GM19240 (cell line): ENCODE results near the gene GYS2.
"Not testable (repeated sequence)": the region's sequence is repeated elsewhere in the genome, so short reads cannot be mapped to it uniquely, and the experiment has no call there.

ENCODE experiments used
- DNase-seq: peaks from one replicate; pipeline ENCODE4 v3.0.0; 2011; ENCODE audit warnings: low spot score; ENCODE audit not compliant: insufficient read length

The GYS2 gene

GRCh38 chr12:21604245-21605101, at the start of gene GYS2:
Gene GYS2, minus strand, starts transcription at chr12:21604847. Its CDS starts 255 bp downstream, at chr12:21604592.
- no peak for DNase-seq

DNA sequence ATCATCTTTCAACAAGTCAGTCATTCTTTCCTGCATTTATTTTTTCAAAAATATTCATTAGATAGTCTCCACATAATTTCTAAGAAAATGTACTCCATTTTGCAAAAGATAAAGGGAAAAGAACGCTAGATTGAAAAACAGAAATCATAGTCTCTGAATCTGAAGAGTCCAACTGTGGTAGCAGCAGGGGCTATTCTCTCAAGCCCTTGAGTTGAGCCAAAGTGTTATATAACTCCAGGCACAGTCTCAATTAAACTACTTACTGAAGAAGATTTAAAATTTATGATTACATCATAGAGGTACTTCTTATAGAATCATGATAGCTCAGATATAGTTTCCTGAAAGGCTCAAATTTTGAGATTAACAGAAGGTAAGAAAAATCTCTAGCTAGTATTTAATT, 47.2 kb upstream of the GYS2 start:
- DNase-seq, result no peak

GRCh38 chr12:21650997-21651396, 46.4 kb upstream of the GYS2 start:
- DNase-seq, result no peak

DNA sequence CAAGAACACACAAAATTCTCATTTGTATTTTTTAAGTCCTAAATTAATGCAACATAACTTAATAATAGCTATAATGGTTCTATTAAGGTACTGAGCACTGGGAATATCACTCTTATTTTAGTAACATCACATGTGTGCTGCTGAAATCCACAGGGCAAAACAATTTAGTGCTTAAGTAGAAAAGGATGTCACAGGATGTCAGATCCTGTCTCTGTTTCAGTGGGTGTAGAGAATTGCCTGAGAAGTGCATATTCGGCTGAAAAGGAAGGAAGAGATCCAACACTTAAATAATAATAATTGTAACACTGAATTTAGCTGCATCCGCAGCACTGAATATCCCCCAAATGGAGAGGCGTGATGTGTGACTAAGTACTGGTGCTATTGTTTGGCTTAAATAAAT, 44.4 kb upstream of the GYS2 start:
- no peak for DNase-seq

DNA sequence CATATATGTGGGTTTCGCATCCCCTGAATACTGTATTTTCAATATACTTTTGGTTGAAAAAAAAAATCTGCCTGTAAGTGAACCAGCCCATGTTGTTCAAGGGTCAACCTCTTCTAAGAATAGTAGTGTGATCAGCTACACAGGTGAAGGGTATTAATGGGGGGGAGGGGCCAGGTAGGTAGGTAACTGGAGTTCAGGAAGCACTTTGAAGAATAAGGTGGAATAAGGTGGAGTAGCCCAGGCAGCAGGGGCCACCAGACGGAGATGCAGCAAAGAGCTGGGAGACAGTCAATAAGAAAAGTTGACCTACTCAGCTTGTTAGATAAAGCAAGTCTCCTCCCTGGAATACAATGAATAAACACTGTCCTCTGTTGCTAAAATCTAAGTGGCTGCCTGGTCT, 43.7 kb upstream of the GYS2 start:
- no peak for DNase-seq

- no peak for DNase-seq
These were observed 42.5 kb upstream of the GYS2 start for GRCh38 chr12:21647179-21647578.

- not testable (repeated sequence) for DNase-seq
These were observed 40.4 kb upstream of the GYS2 start for GRCh38 chr12:21645041-21645500.

DNA sequence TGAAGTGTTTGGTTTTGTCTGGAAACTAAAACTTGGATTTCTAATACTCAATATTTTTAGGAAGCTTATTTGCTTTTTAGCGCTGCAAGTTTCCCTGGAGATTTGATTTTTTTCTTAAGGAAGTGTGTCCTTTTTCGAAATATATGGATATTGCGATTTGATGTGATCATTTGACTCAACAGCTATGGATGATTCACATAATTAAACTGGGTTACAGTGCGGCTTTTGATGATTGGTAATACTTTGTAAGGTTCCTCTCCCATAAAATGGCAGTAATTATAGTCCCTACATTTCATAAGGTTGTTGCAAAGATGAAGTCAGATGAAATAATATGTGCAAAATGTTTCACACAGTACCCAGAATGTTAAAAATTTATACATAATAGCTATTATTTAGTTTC, 39.9 kb upstream of the GYS2 start:
- DNase-seq, result no peak

- no peak for DNase-seq
These were observed 39.1 kb upstream of the GYS2 start for GRCh38 chr12:21643758-21644157.

GRCh38 chr12:21642707-21643389, 38.2 kb upstream of the GYS2 start:
- no peak for DNase-seq

DNA sequence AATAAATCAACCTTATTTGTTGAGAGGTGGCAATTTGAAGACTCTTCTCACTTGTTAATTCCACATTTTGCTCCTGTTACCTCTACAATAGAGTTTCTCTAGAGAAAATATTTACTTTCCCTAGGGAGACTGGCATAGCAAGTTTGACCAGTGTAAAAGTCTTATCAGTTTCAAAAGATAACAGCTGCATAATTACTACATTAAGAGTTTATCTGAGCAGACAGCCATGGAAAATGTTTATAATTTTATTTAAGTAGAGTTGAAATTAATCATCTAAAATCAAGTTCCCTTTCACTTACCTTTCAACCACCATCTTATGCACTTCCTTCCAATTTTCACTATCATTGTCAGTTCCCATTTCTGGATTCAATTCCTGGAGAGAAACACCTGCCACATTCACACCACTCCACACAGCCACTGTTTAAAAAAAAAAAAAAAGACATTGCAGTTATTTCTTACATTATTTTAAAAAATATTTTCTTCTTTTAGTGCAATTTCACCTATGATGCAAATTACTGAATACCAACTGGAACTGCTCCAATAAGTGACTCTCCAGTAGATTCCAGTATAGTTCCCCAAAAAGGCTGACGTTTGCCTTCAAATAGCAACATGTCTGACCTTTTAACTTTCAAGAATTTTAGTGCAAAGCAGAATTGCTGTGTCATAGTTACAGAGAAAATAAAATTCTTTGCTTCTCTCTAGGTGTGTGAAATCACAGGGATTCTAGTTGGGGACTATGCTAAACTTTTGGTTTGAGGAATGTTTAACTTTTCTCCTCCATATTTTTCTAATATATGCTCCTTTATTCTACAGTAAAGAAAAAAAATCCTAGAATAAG, 33.6 kb upstream of the GYS2 start:
- no peak for DNase-seq

- DNase-seq, result no peak
These were observed 29.6 kb upstream of the GYS2 start for GRCh38 chr12:21634245-21634644.

DNA sequence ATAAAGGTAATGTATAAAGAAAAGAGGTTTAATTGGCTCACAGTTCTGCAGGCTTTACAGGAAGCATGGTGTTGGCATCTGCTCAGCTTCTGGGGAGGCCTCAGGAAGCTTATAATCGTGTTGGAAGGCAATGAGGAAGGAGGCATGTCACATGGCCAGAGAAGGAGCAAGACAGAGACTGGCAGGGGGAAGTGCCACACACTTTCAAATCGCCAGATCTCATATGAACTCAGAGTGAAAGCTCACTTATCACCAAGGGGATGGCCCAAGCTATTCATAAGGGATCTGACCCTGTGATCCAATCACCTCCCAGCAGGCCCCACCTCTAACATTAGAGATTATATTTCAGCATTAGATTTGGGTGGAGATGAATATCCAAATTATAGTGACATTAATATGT, 26.7 kb upstream of the GYS2 start:
- DNase-seq, result no peak

- no peak for DNase-seq
These were observed 23.3 kb upstream of the GYS2 start for GRCh38 chr12:21627924-21628323.

- DNase-seq, result no peak
These were observed 13.9 kb upstream of the GYS2 start for GRCh38 chr12:21618566-21618965.

GRCh38 chr12:21617030-21617429, 12.4 kb upstream of the GYS2 start:
- DNase-seq, result no peak

DNA sequence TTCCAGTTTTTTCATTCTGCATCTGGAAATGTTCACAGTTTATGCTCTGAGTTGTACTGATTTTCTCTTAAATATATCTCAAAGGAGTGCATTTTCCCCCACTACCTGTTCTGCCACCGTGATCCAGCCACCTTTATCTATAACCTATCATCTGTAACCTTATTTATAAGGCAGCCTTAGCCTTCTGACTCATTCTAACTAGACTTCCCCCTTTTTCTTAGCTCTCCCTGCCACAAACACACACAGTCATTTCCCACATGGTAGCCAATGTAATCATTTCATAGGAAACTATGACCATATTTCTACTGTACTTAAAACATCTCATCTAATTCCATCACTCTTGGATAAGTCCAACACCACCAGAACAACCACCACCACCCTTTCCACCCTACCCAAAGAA, 10.8 kb upstream of the GYS2 start:
- no peak for DNase-seq

- no peak for DNase-seq
These were observed 9.9 kb upstream of the GYS2 start for GRCh38 chr12:21614506-21614905.

DNA sequence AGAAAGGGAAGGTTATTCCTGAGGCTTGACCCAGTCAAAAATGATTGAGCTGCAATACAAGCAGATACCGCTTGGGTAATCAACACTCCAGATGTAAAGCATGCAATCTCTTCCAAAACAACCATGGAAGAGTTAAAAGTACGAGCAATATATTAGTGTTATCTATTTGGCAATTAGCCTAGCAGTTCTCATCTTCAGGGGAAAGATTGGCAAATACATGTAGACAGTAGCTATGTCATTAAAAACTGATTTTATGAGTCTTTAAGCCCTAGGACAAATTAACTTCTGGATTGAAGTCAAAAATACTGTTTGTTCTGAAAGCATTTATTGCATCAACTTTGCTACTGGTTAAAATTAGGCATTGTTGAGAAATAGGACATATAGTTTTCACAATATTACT, 9.3 kb upstream of the GYS2 start:
- DNase-seq, result no peak

- DNase-seq, result no peak
These were observed 3.5 kb upstream of the GYS2 start for GRCh38 chr12:21608196-21608595.

GRCh38 chr12:21607701-21608100, 3.1 kb upstream of the GYS2 start:
- DNase-seq, result no peak

DNA sequence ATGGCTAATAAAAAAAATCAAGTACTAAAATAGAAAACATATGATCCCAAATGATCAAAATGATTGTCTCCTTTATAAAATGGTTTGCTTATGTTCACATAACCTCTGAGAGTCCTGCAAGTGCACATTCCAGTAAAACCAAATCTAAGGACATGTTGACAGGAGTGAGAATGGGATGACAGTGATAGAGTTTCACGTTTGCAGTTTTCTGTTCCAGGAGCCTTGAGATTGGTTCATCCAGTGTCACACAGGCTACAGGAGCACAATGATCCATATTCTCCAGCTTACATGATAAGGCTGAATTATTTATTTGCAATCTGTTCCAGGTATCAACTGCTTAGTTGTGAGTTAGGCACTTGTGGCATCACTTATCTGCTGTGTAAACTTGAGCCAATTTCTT, 1.5 kb upstream of the GYS2 start:
- DNase-seq, result no peak
